SK-N-SH (cell line): ENCODE results near the gene VPREB1. TPM values are rescaled to one million over a fixed set of nuclear protein-coding genes. Genes with fewer than 3 reads are reported as not detected.

Experiments used
- CTCF ChIA-PET: fragments of 300-600, 350-600 bp; formaldehyde crosslinking; extraction: SDS; loops from one replicate; lab custom pipeline; 2021; lab: Yijun Ruan, JAX
- POLR2A ChIA-PET: fragments of 350-600 bp; sonication (Branson Sonifier 250); formaldehyde crosslinking; extraction: SDS; loops from one replicate; lab custom pipeline; 2020; ENCODE audit warnings: antibody characterized with exemption, inconsistent platforms; lab: Yijun Ruan, JAX
- DNase-seq: peaks from one replicate; pipeline ENCODE4 v3.0.0; 2012
- H2AFZ ChIP-seq: fragments of 200-600 bp; sonication (generic); 2 replicates; pipeline ENCODE4 v1.8.1; 2016; ENCODE audit warnings: antibody characterized with exemption, mild to moderate bottlenecking, low read depth
- H3F3A ChIP-seq: fragments of 200-600 bp; sonication (generic); replicated peaks from 2 replicates; pipeline ENCODE3; 2016; ENCODE audit warnings: antibody characterized with exemption, mild to moderate bottlenecking; ENCODE audit not compliant: insufficient read depth
- H3K27ac ChIP-seq, 2 experiments: fragments of 200-500 bp in 1 of 2; fragments of 200-600 bp in 1 of 2; sonication (Bioruptor generic) in 1 of 2; sonication (generic), shearing (Covaris generic) in 1 of 2; 2 replicates each; pipeline versions ENCODE4 v1.5.1 to v1.6.1; 2014 to 2016; ENCODE audit warnings: low read depth in 2 of 2, inconsistent platforms in 1 of 2, low read length in 1 of 2, mild to moderate bottlenecking in 1 of 2, mixed read lengths in 1 of 2
- H3K27me3 ChIP-seq: fragments of 200-600 bp; sonication (generic), shearing (Covaris generic); 2 replicates; pipeline ENCODE4 v1.6.1; 2016; ENCODE audit warnings: mixed run types; ENCODE audit not compliant: insufficient read depth
- H3K36me3 ChIP-seq, 2 experiments: fragments of 200-500 bp in 1 of 2; fragments of 200-600 bp in 1 of 2; sonication (Bioruptor generic) in 1 of 2; sonication (generic) in 1 of 2; replicated peaks in 1 of 2; 2 replicates each; pipeline versions ENCODE3 to v1.5.1; 2014 to 2016; ENCODE audit warnings: low read length in 1 of 2, mild to moderate bottlenecking in 1 of 2; ENCODE audit not compliant: insufficient read depth in 2 of 2, control insufficient read depth in 1 of 2
- H3K4me1 ChIP-seq, 2 experiments: fragments of 200-500 bp in 1 of 2; fragments of 200-600 bp in 1 of 2; sonication (Bioruptor generic) in 1 of 2; sonication (generic), shearing (Covaris generic) in 1 of 2; 2 replicates each; pipeline versions ENCODE4 v1.5.1 to v1.6.1; 2014 to 2016; ENCODE audit warnings: low read depth in 1 of 2, low read length in 1 of 2, mixed run types in 1 of 2; ENCODE audit not compliant: insufficient read depth in 2 of 2, control insufficient read depth in 1 of 2
- H3K4me2 ChIP-seq: fragments of 200-600 bp; sonication (generic), shearing (Covaris generic); 2 replicates; pipeline ENCODE4 v1.6.1; 2017; ENCODE audit warnings: mixed run types
- H3K4me3 ChIP-seq, 2 experiments: fragments of 200-500 bp in 1 of 2; fragments of 200-600 bp in 1 of 2; sonication (Bioruptor generic) in 1 of 2; sonication (generic), shearing (Covaris generic) in 1 of 2; 2 replicates each; pipeline versions ENCODE4 v1.5.1 to v1.8.1; 2014 to 2016; ENCODE audit warnings: low read depth in 2 of 2, inconsistent platforms in 1 of 2, low read length in 1 of 2, mild to moderate bottlenecking in 1 of 2, mixed read lengths in 1 of 2, moderate library complexity in 1 of 2
- H3K79me2 ChIP-seq: fragments of 200-600 bp; sonication (generic); 2 replicates; pipeline ENCODE4 v1.8.1; 2017; ENCODE audit warnings: mild to moderate bottlenecking; ENCODE audit not compliant: insufficient read depth
- H3K9ac ChIP-seq: fragments of 200-600 bp; sonication (generic); 2 replicates; pipeline ENCODE4 v1.6.1; 2017; ENCODE audit warnings: mixed run types
- H3K9me2 ChIP-seq: fragments of 200-600 bp; sonication (generic); 2 replicates; pipeline ENCODE4 v1.6.1; 2017; ENCODE audit warnings: mixed run types
- H3K9me3 ChIP-seq: fragments of 200-600 bp; sonication (generic); 2 replicates; pipeline ENCODE4 v1.6.1; 2017; ENCODE audit warnings: mixed run types, mild to moderate bottlenecking, moderate library complexity
- H4K20me1 ChIP-seq: fragments of 200-600 bp; sonication (generic); 2 replicates; pipeline ENCODE4 v1.6.1; 2017; ENCODE audit warnings: mild to moderate bottlenecking, mixed run types; ENCODE audit not compliant: insufficient read depth
- ELF1 ChIP-seq: IDR thresholded peaks from 2 replicates; pipeline ENCODE4 v1.4.0; 2012
- EP300 ChIP-seq, 2 experiments: IDR thresholded peaks; 2 replicates each; pipeline versions ENCODE4 v1.4.0 to v1.6.1; 2012; ENCODE audit warnings: borderline replicate concordance in 1 of 2, low read depth in 1 of 2, low read length in 1 of 2
- EZH2phosphoT487 ChIP-seq: fragments of 200-600 bp; sonication (generic); IDR thresholded peaks from 2 replicates; pipeline ENCODE4 v1.6.1; 2017; ENCODE audit warnings: low read depth, mixed run types, mild to moderate bottlenecking, antibody characterized with exemption, moderate library complexity, borderline replicate concordance
- FOXM1 ChIP-seq: IDR thresholded peaks from 2 replicates; pipeline ENCODE4 v1.4.0; 2012; ENCODE audit warnings: low read depth, mild to moderate bottlenecking
- IRF3 ChIP-seq: fragments of 150-350 bp; IDR thresholded peaks from 2 replicates; pipeline ENCODE4 v1.6.1; 2016; ENCODE audit warnings: mild to moderate bottlenecking, low read depth, low read length
- MEF2A ChIP-seq: IDR thresholded peaks from 2 replicates; pipeline ENCODE4 v1.4.0; 2012; ENCODE audit warnings: low read depth, borderline replicate concordance
- MXI1 ChIP-seq: IDR thresholded peaks from 2 replicates; pipeline ENCODE4 v1.6.1; 2012; ENCODE audit warnings: mild to moderate bottlenecking, low read depth, low read length, improper control_type of control experiment
- NFIC ChIP-seq: IDR thresholded peaks from 2 replicates; pipeline ENCODE4 v1.4.0; 2012; ENCODE audit warnings: borderline replicate concordance
- NRF1 ChIP-seq: IDR thresholded peaks from 2 replicates; pipeline ENCODE4 v1.6.1; 2012; ENCODE audit warnings: low read depth, mild to moderate bottlenecking, low read length
- POLR2AphosphoS5 ChIP-seq: IDR thresholded peaks from 2 replicates; pipeline ENCODE4 v1.6.1; 2012; ENCODE audit warnings: low read depth, low read length
- RAD21 ChIP-seq: IDR thresholded peaks from 2 replicates; pipeline ENCODE4 v1.6.1; 2012; ENCODE audit warnings: mild to moderate bottlenecking, low read length
- REST ChIP-seq: IDR thresholded peaks from 2 replicates; pipeline ENCODE4 v1.6.1; 2012; ENCODE audit warnings: mild to moderate bottlenecking, low read depth, low read length, moderate library complexity
- RXRA ChIP-seq: IDR thresholded peaks from 2 replicates; pipeline ENCODE4 v1.4.0; 2012; ENCODE audit warnings: low read depth, mild to moderate bottlenecking, borderline replicate concordance
- TAF1 ChIP-seq: IDR thresholded peaks from 2 replicates; pipeline ENCODE4 v1.6.1; 2012; ENCODE audit warnings: low read depth, mild to moderate bottlenecking, low read length, moderate library complexity, borderline replicate concordance
- TCF12 ChIP-seq: IDR thresholded peaks from 2 replicates; pipeline ENCODE4 v1.4.0; 2012
- WGBS: methylation state at CpG from one replicate; pipeline ENCODE4 v1.1.6; 2017; ENCODE audit warnings: low lambda C conversion rate; 5-methylcytosine and 5-hydroxymethylcytosine counted together
- polyA plus RNA-seq, 3 experiments: library from polyadenylated mRNA; depleted of rRNA; stranded (reverse); fragments of >200 nt; gene quantifications; 2 replicates each; pipeline ENCODE4 v1.2.3, GENCODE V29; 2012
- TF ChIP-seq, protein P1 (sequence below): IDR thresholded peaks from 2 replicates; pipeline ENCODE4 v1.4.0; 2012; ENCODE audit warnings: low read depth, borderline replicate concordance
- TF ChIP-seq, protein P2 (sequence below): fragments of 150-350 bp; IDR thresholded peaks from 2 replicates; pipeline ENCODE4 v1.6.1; 2017; ENCODE audit warnings: antibody characterized with exemption, low read length, low read depth, borderline replicate concordance

VPREB1 gene
- polyA plus RNA-seq, 1 of the 3 experiments (the other 2 are of a cell fraction) = not detected

DNA sequence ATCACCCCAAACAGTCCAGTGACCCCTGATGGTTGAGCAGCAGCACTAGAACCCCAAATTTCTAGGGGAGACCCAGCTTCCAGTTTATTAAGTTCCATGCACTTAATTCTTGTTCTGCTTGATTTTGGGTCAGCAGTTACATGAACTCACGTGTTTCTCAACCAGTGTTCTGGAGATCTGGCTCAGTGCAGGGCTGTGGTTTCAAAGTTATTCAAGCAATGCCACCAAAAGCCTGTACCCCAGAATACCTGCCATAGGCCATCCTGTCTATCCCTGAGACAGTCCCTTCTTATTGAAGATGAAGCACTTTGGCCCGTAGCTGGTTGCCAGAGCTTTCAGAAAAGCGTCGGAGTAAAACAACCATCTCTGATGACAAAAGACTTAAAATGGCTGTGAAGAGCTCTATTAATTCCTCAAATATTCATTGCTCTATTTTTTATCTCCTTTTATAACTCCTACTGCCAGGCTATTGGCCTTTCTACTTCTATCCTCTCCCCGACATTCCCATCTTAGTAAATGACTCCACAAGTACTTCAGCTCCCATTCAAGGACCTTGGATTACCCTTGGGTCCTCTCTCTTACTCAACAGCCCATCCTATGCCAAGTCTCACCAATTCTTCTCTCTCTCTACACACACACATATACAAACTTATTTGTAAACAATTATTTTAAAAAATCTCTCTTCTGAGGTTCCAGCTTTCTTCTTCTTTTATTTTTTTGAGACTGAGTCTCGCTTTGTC lies 18.0 kb upstream of the VPREB1 start:
- no peak overlapping the region for H3K4me2 ChIP-seq
- no peaks in the 10 kb centered on the region for H3F3A ChIP-seq
- CTCF ChIA-PET = interaction anchor here (0.6 to 3.7 kb wide), 5 partner anchors 18 to 243 kb away, joined by 3 to 13 read pairs (median 3); no protein-coding TSS in a partner anchor
- H2AFZ ChIP-seq = no peak overlapping the region
- H3K9ac ChIP-seq = no peak overlapping the region
- no peaks in the 10 kb centered on the region for H3K79me2 ChIP-seq
- no peaks in the 10 kb centered on the region for H3K9me2 ChIP-seq
- H3K4me1 ChIP-seq = no peaks in the 10 kb centered on the region
- no peak overlapping the region for H3K4me3 ChIP-seq
- H3K27ac ChIP-seq = no peak overlapping the region
- WGBS = 68% methylated on average over 6 of the region's 6 CpGs
- peaks cover 29% of the 10 kb centered on the region; the same call in 1 of the 2 replicates for H3K27me3 ChIP-seq
- H3K36me3 ChIP-seq = no peaks in the 10 kb centered on the region
- no peaks in the 10 kb centered on the region for H3K9me3 ChIP-seq
- POLR2A ChIA-PET = no interaction called here
- no peak for TF ChIP-seq ELF1
- no peak for TF ChIP-seq IRF3
- TF ChIP-seq MXI1 = no peak
- TF ChIP-seq RXRA = no peak
- TF ChIP-seq FOXM1 = no peak
- TF ChIP-seq NFIC = no peak
- no peak for TF ChIP-seq POLR2AphosphoS5
- TF ChIP-seq, protein P1, sequence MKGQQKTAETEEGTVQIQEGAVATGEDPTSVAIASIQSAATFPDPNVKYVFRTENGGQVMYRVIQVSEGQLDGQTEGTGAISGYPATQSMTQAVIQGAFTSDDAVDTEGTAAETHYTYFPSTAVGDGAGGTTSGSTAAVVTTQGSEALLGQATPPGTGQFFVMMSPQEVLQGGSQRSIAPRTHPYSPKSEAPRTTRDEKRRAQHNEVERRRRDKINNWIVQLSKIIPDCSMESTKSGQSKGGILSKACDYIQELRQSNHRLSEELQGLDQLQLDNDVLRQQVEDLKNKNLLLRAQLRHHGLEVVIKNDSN = no peak
- no peak for TF ChIP-seq RAD21
- no peak for TF ChIP-seq TCF12
- no peak for TF ChIP-seq TAF1
- TF ChIP-seq MEF2A = no peak
- H4K20me1 ChIP-seq = no peaks in the 10 kb centered on the region
- no peak for DNase-seq

DNA sequence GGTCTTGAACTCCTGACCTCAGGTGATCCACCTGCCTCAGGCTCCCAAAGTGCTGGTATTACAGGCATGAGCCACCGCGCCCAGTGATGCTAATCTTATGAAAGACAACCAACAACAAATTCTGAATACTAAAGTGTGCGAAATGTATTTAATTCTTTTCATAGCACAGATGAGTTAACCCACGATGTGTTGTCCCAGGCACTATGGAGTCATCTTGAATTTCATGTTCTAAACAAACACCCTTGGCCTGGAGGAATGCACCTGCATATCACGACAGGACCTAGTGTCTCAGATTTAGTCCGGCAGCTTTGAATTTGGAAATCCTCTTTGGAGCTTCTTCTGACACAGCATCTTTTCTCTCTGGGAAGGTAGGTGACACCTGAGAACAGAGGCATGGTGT lies 16.2 kb upstream of the VPREB1 start:
- no peaks in the 10 kb centered on the region for H3K79me2 ChIP-seq
- POLR2A ChIA-PET = no interaction called here
- TF ChIP-seq EP300 (IDR thresholded peaks at IDR 0.05; ENCODE audit: borderline replicate concordance in 1 of 2, low read depth in 1 of 2, low read length in 1 of 2) = no peak
- TF ChIP-seq, protein P1 = no peak
- no peak for TF ChIP-seq MXI1
- TF ChIP-seq NFIC = no peak
- no peak for TF ChIP-seq EZH2phosphoT487
- TF ChIP-seq MEF2A = no peak
- no peak for TF ChIP-seq ELF1
- TF ChIP-seq NRF1 = no peak
- TF ChIP-seq, protein P2, sequence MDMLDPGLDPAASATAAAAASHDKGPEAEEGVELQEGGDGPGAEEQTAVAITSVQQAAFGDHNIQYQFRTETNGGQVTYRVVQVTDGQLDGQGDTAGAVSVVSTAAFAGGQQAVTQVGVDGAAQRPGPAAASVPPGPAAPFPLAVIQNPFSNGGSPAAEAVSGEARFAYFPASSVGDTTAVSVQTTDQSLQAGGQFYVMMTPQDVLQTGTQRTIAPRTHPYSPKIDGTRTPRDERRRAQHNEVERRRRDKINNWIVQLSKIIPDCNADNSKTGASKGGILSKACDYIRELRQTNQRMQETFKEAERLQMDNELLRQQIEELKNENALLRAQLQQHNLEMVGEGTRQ = no peak
- no peak for TF ChIP-seq REST

More for the DNA sequence above, 16.2 kb upstream of the VPREB1 start:
- Histone ChIP-seq H3K4me3 (no peak overlapping the region), H3F3A (no peaks in the 10 kb centered on the region), H4K20me1 (no peaks in the 10 kb centered on the region), H3K27me3 (peaks cover 30% of the 10 kb centered on the region; the same call in 1 of the 2 replicates), H2AFZ (no peak overlapping the region), H3K4me1 (no peaks in the 10 kb centered on the region), H3K36me3 (no peaks in the 10 kb centered on the region), H3K27ac (no peak overlapping the region), H3K9ac (no peak overlapping the region), H3K9me2 (no peaks in the 10 kb centered on the region), H3K9me3 (no peaks in the 10 kb centered on the region), H3K4me2 (no peak overlapping the region)
- CTCF ChIA-PET = interaction anchor here (3.7 kb wide), 1 partner anchor 28 kb away, joined by 13 read pairs; no protein-coding TSS in a partner anchor
- WGBS = 38% methylated on average over 4 of the region's 6 CpGs
- DNase-seq = no peak
